ENCODE measurements around the gene RAB22A. TPM values are rescaled to one million over a fixed set of nuclear protein-coding genes. Genes with fewer than 3 reads are reported as not detected.

The RAB22A gene
- total RNA-seq, 1 donor from 2014 or later, result 17.6 TPM

GRCh38 chr20:58349570-58349969 lies 40.1 kb downstream of the RAB22A start:
- Histone ChIP-seq H3K4me3 (ENCODE audit: low read depth, low read length) (no peak overlapping the region), H3K36me3 (ENCODE audit: control insufficient read depth, insufficient read depth, low read length) (peaks cover 16% of the 10 kb centered on the region), H3K27me3 (ENCODE audit: control insufficient read depth, insufficient read depth, low read length) (no peaks in the 10 kb centered on the region)
- TF ChIP-seq CTCF (IDR thresholded peaks at IDR 0.05; ENCODE audit: insufficient read depth, low read length, severe bottlenecking), result no peak
- DNase-seq (ENCODE audit: low read depth) (peak; percentile 90), FAIRE-seq (no peak)

- FAIRE-seq, result no peak
- no peak overlapping the region for H3K4me3 ChIP-seq (ENCODE audit: low read depth, low read length)
- H3K27me3 ChIP-seq (ENCODE audit: control insufficient read depth, insufficient read depth, low read length), result no peaks in the 10 kb centered on the region
- TF ChIP-seq CTCF (IDR thresholded peaks at IDR 0.05; ENCODE audit: insufficient read depth, low read length, severe bottlenecking), result no peak
- no peak for DNase-seq (ENCODE audit: low read depth)
- H3K36me3 ChIP-seq (ENCODE audit: control insufficient read depth, insufficient read depth, low read length), result peaks cover 12% of the 10 kb centered on the region
Observed at GRCh38 chr20:58352468-58352867, 43.0 kb downstream of the RAB22A start.

- H3K4me3 ChIP-seq (ENCODE audit: low read depth, low read length), result no peak overlapping the region
- no peak for TF ChIP-seq CTCF (IDR thresholded peaks at IDR 0.05; ENCODE audit: insufficient read depth, low read length, severe bottlenecking)
- no peaks in the 10 kb centered on the region for H3K27me3 ChIP-seq (ENCODE audit: control insufficient read depth, insufficient read depth, low read length)
- DNase-seq (ENCODE audit: low read depth) (no peak), FAIRE-seq (no peak)
- peaks cover 17% of the 10 kb centered on the region for H3K36me3 ChIP-seq (ENCODE audit: control insufficient read depth, insufficient read depth, low read length)
Observed at GRCh38 chr20:58359441-58359840, 49.9 kb downstream of the RAB22A start.

- Histone ChIP-seq H3K27me3 (ENCODE audit: control insufficient read depth, insufficient read depth, low read length) (no peaks in the 10 kb centered on the region), H3K36me3 (ENCODE audit: control insufficient read depth, insufficient read depth, low read length) (peaks cover 10% of the 10 kb centered on the region), H3K4me3 (ENCODE audit: low read depth, low read length) (no peak overlapping the region)
- FAIRE-seq (no peak), DNase-seq (ENCODE audit: low read depth) (no peak)
- TF ChIP-seq CTCF (IDR thresholded peaks at IDR 0.05; ENCODE audit: insufficient read depth, low read length, severe bottlenecking), result no peak
Observed at GRCh38 chr20:58360936-58361335, 51.4 kb downstream of the RAB22A start.

GRCh38 chr20:58361481-58362205 lies 52.1 kb downstream of the RAB22A start:
- FAIRE-seq (peak; percentile 28), DNase-seq (ENCODE audit: low read depth) (no peak)
- Histone ChIP-seq H3K36me3 (ENCODE audit: control insufficient read depth, insufficient read depth, low read length) (peaks cover 10% of the 10 kb centered on the region), H3K27me3 (ENCODE audit: control insufficient read depth, insufficient read depth, low read length) (no peaks in the 10 kb centered on the region), H3K4me3 (ENCODE audit: low read depth, low read length) (no peak overlapping the region)
- no peak for TF ChIP-seq CTCF (IDR thresholded peaks at IDR 0.05; ENCODE audit: insufficient read depth, low read length, severe bottlenecking)

GRCh38 chr20:58362206-58362516 lies 52.6 kb downstream of the RAB22A start:
- no peak for TF ChIP-seq CTCF (IDR thresholded peaks at IDR 0.05; ENCODE audit: insufficient read depth, low read length, severe bottlenecking)
- FAIRE-seq (no peak), DNase-seq (ENCODE audit: low read depth) (no peak)
- Histone ChIP-seq H3K36me3 (ENCODE audit: control insufficient read depth, insufficient read depth, low read length) (peaks cover 10% of the 10 kb centered on the region), H3K27me3 (ENCODE audit: control insufficient read depth, insufficient read depth, low read length) (no peaks in the 10 kb centered on the region), H3K4me3 (ENCODE audit: low read depth, low read length) (no peak overlapping the region)

Data from bronchial epithelial cell (primary cell).